Measurements from ENCODE around the gene FRZB. TPM values are rescaled to one million over a fixed set of nuclear protein-coding genes. Genes with fewer than 3 reads are reported as not detected.

Gene FRZB
- total and polyA plus RNA-seq, 9 of the 15 experiments (the other 6 are each of a cell fraction or from before 2014, with no cell fraction given): 0.01 to 0.05 (median 0.03) TPM; not detected in 6

DNA sequence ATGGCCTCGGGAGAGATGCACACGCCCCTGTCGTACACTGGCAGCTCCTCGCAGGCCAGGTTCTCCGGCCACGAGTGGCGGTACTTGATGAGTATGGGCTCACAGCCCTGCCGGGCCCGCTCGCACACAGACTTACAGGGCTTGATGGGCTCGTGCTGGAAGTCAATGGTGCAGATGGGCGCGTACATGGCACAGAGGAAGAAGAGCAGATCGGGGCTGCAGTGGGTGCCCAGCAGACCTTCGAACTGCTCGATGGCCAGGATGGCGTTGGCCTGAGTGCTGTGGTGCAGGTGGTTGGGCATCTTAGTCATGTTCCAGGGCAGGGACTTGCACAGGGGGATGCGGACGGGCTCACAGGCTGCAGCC lies 359 bp downstream of the FRZB start:
- Histone ChIP-seq H3K27me3 (ENCODE audit: control insufficient read depth in 2 of 2, insufficient read depth in 2 of 2, low read length in 2 of 2) (peaks cover 37 to 40% of the 10 kb centered on the region in 2 experiments), H3K9me1 (ENCODE audit: control insufficient read depth, insufficient read depth, low read length) (no peaks in the 10 kb centered on the region), H3K79me2 (ENCODE audit: control insufficient read depth, insufficient read depth, low read length) (no peaks in the 10 kb centered on the region), H3K27ac (ENCODE audit: extremely low read depth, low read depth, low read length) (no peak overlapping the region), H3K9ac (ENCODE audit: insufficient read depth in 1 of 2, low read depth in 2 of 2, low read length in 2 of 2) (no peak overlapping the region), H3K9me3 (replicated peaks; ENCODE audit: control insufficient read depth, insufficient read depth, low read depth, low read length) (no peaks in the 10 kb centered on the region), H4K20me1 (replicated peaks; ENCODE audit: control insufficient read depth, insufficient read depth, low read length) (no peaks in the 10 kb centered on the region; the same call in 1 of the 2 replicates), H3K4me2 (ENCODE audit: insufficient read depth, low read length) (no peak overlapping the region), H3K4me1 (replicated peaks in 1 of 2; ENCODE audit: control insufficient read depth in 2 of 2, insufficient read depth in 2 of 2, low read length in 2 of 2) (peaks cover 0 to 15% of the 10 kb centered on the region in 2 experiments; a peak in 1 of 5 replicates), H2AFZ (ENCODE audit: low read depth, low read length) (no peak overlapping the region), H3K4me3 (no peak overlapping the region), H3K36me3 (ENCODE audit: control insufficient read depth, insufficient read depth, low read length) (no peaks in the 10 kb centered on the region)
- intact Hi-C loops (cut with micrococcal nuclease): loop anchor here (5.0 to 10.0 kb wide), 4 partner anchors 84 to 681 kb away; no protein-coding TSS in a partner anchor
- no peak for FAIRE-seq
- ChIA-PET CTCF (ENCODE audit: low intra/inter-chr PET ratio) (no interaction called here), POLR2A (interaction anchor here (1.8 kb wide), 1 partner anchor 33 kb away, joined by 5 read pairs; no protein-coding TSS in a partner anchor)
- in situ Hi-C loops (cut with MboI): no loop called here
- peak; percentile 20 for ATAC-seq
- no peak for TF ChIP-seq NFRKB (IDR thresholded peaks at IDR 0.05; ENCODE audit: low read depth)
- 0 out of 2 replicates have a peak, but pooled peaks have one; percentile 16 for TF ChIP-seq IRF2 (CRISPR knock-in tag; IDR thresholded peaks at IDR 0.05)
- BruUV-seq (replicated peaks): no TSS peak
- 10% methylated on average over 19 of the region's 19 CpGs for WGBS (ENCODE audit: insufficient coverage, low coverage, missing lambda C conversion rate)
- no peak for DNase-seq (ENCODE audit: extremely low read depth in 1 of 4, low spot score in 3 of 4)

DNA sequence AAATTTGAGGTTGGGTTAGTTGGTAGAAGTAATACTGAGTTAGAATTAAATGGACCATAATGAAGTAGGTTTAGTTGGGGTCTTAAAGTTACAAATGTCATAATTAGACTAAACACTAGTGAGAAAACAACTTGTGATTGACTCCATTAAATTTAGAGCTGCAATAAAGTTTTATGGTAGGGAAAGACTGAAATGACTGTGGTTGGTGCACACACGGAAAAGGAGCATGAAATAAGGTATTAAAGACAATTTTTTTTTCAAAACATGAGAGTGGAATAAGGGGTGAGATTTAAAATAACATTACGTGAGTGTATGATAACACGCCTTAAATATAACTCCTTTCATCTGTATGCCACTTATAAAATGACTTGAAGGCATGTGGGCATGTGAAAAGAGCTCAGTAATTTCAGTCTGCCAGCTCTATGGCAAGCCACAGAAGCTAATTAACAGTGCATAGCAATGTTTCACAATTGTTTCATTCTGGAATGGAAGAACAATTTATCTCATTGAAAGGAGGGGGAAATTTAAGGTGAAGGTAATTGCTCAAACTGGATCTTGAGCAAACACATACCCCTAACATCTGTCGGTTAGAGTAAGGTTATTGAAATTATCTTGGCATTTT lies 1.4 kb downstream of the FRZB start:
- in situ Hi-C loops (cut with MboI): no loop called here
- FAIRE-seq (no peak), DNase-seq (ENCODE audit: extremely low read depth in 1 of 4, low spot score in 3 of 4) (no peak), ATAC-seq (no peak)
- Histone ChIP-seq H3K4me1 (replicated peaks in 1 of 2; ENCODE audit: control insufficient read depth in 2 of 2, insufficient read depth in 2 of 2, low read length in 2 of 2) (peaks cover 0 to 15% of the 10 kb centered on the region in 2 experiments; a peak in 1 of 5 replicates), H3K27ac (ENCODE audit: extremely low read depth, low read depth, low read length) (no peak overlapping the region), H3K9me1 (ENCODE audit: control insufficient read depth, insufficient read depth, low read length) (no peaks in the 10 kb centered on the region), H3K27me3 (ENCODE audit: control insufficient read depth in 2 of 2, insufficient read depth in 2 of 2, low read length in 2 of 2) (peaks cover 32 to 40% of the 10 kb centered on the region in 2 experiments), H3K4me2 (ENCODE audit: insufficient read depth, low read length) (no peak overlapping the region), H3K36me3 (ENCODE audit: control insufficient read depth, insufficient read depth, low read length) (no peaks in the 10 kb centered on the region), H3K9me3 (replicated peaks; ENCODE audit: control insufficient read depth, insufficient read depth, low read depth, low read length) (no peaks in the 10 kb centered on the region), H3K9ac (ENCODE audit: insufficient read depth in 1 of 2, low read depth in 2 of 2, low read length in 2 of 2) (no peak overlapping the region), H3K4me3 (no peak overlapping the region), H3K79me2 (ENCODE audit: control insufficient read depth, insufficient read depth, low read length) (no peaks in the 10 kb centered on the region), H4K20me1 (replicated peaks; ENCODE audit: control insufficient read depth, insufficient read depth, low read length) (no peaks in the 10 kb centered on the region; the same call in 1 of the 2 replicates), H2AFZ (ENCODE audit: low read depth, low read length) (no peak overlapping the region)
- ChIA-PET POLR2A (no interaction called here), CTCF (ENCODE audit: low intra/inter-chr PET ratio) (no interaction called here)
- BruUV-seq (replicated peaks): no TSS peak
- intact Hi-C loops (cut with micrococcal nuclease): loop anchor here (5.0 to 10.0 kb wide), 4 partner anchors 83 to 680 kb away; no protein-coding TSS in a partner anchor
- 0% methylated on average over 4 of the region's 4 CpGs for WGBS (ENCODE audit: insufficient coverage, low coverage, missing lambda C conversion rate)
- TF ChIP-seq MECOM (CRISPR knock-in tag; IDR thresholded peaks at IDR 0.05): no peak
- TF ChIP-seq NCOA2 (IDR thresholded peaks at IDR 0.05; ENCODE audit: partially characterized antibody in 2 of 2): no peak
- TF ChIP-seq, protein P1, sequence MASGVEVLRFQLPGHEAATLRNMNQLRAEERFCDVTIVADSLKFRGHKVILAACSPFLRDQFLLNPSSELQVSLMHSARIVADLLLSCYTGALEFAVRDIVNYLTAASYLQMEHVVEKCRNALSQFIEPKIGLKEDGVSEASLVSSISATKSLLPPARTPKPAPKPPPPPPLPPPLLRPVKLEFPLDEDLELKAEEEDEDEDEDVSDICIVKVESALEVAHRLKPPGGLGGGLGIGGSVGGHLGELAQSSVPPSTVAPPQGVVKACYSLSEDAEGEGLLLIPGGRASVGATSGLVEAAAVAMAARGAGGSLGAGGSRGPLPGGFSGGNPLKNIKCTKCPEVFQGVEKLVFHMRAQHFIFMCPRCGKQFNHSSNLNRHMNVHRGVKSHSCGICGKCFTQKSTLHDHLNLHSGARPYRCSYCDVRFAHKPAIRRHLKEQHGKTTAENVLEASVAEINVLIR (CRISPR knock-in tag; IDR thresholded peaks at IDR 0.05): no peak
- no peak for TF ChIP-seq ZNF436 (CRISPR knock-in tag; IDR thresholded peaks at IDR 0.05)
- TF ChIP-seq, protein P2, sequence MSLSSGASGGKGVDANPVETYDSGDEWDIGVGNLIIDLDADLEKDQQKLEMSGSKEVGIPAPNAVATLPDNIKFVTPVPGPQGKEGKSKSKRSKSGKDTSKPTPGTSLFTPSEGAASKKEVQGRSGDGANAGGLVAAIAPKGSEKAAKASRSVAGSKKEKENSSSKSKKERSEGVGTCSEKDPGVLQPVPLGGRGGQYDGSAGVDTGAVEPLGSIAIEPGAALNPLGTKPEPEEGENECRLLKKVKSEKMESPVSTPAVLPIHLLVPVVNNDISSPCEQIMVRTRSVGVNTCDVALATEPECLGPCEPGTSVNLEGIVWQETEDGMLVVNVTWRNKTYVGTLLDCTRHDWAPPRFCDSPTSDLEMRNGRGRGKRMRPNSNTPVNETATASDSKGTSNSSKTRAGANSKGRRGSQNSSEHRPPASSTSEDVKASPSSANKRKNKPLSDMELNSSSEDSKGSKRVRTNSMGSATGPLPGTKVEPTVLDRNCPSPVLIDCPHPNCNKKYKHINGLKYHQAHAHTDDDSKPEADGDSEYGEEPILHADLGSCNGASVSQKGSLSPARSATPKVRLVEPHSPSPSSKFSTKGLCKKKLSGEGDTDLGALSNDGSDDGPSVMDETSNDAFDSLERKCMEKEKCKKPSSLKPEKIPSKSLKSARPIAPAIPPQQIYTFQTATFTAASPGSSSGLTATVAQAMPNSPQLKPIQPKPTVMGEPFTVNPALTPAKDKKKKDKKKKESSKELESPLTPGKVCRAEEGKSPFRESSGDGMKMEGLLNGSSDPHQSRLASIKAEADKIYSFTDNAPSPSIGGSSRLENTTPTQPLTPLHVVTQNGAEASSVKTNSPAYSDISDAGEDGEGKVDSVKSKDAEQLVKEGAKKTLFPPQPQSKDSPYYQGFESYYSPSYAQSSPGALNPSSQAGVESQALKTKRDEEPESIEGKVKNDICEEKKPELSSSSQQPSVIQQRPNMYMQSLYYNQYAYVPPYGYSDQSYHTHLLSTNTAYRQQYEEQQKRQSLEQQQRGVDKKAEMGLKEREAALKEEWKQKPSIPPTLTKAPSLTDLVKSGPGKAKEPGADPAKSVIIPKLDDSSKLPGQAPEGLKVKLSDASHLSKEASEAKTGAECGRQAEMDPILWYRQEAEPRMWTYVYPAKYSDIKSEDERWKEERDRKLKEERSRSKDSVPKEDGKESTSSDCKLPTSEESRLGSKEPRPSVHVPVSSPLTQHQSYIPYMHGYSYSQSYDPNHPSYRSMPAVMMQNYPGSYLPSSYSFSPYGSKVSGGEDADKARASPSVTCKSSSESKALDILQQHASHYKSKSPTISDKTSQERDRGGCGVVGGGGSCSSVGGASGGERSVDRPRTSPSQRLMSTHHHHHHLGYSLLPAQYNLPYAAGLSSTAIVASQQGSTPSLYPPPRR (CRISPR knock-in tag; IDR thresholded peaks at IDR 0.05; ENCODE audit: borderline replicate concordance): no peak

Data from K562 (cell line).